ENCODE results near the gene ZNF628.

ZNF628 gene

DNA sequence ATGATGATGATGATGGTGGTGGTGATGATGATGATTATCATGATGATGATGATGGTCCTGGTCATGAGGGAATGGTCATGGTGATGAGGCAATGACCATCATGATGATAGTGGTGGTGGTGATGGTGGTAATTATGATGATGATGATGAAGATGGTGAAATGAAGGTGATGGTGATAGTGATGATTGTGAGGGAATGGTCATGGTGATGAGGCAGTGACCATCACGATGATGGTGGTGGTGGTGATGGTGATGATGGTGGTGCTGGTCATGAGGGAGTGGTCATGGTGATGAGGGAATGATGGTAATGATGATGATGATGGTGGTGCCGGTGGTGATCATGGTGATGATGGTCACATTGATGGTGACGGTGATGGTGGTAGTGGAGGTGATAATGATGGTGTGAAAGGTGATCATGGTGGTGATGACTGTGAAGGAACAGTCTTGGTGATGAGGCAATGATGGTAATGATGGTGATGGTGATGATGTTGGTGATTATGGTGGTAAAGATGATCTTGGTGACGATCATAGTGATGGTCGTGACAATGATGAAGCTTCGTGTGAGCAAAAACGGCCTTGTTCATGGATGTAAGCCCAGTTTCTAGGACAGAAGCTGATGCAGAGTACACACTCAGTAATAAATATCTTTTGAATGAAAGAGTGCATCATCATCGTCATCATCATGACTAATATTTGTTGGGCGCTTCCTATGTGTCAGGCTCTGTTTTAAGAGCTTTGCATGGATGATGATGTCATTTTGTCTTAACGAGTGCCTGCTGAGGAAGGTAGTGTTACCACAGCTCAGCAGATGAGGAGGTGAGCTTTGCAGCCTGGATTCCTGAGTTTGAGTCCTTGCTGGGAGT, 43.3 kb downstream of the ZNF628 start:
- Histone ChIP-seq H3K4me3 (no peak overlapping the region), H3K27ac (no peak overlapping the region)
- DNase-seq (ENCODE audit: low spot score), result no peak
- TF ChIP-seq CTCF (IDR thresholded peaks at IDR 0.05), result no peak

DNA sequence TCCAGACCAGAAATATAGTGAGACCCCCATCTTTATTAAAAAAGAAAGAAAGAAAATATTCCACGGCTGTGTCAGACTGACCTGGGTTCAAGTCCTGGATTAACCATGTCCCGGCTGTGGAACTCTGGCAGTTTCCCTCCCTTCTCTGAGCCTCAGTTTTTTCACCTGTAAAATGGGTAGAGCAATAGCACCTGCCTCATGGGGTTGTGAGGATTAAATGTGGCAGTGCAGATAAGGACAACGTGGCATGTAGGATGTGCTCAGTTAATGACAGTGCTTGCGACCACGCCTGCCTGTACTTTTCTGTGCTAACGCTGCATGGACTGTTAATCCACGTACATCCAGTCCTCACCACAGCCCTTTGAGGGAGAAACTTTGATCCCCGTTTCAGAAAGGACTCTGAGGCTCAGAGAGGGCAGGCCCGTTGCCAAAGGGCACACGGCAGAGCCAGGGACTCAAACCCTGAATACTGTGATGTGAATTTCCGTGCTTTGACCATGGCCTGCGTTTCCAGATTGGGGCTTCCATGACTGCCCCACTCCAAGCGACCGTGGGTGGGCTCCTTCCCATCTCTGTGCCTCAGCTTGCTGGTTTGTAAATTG, 44.4 kb downstream of the ZNF628 start:
- H3K27ac ChIP-seq, result no peak overlapping the region

DNA sequence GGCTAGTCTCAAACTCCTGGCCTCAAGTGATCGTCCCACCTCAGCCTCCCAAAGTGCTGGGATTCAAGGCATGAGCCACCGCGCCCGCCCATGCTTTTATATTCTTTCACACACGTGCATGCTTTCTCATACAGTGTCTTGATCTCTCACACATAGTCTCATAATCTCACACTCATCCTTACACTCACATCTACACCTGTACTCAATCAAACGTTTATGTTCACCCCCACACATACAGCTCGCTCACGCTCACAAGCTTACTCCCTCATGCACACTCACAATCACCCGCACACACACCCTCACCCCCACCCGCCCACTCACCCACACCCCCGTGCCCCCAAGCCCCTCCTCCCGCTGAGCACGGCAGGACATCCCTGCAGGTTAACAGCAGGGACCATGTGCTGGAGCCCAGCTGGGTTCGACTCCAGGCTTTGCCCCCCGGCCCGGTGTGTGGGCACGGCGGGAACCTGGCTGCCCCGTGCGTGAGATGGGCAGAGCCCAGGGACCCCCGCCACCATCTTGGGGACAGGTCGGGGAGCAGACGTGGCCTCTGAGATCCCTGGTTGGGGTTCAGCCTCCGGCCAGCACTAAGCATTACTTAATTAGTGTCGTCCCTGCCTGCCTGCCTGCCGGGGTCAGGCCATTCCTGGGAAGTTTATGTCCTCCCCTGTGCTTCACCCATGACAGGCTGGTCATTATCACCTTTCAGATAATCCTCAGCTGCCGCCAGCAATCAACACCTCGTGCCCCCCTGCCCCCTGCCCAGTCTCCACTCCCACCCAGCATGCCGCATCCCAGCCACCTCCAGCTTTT, 49.1 kb downstream of the ZNF628 start:
- TF ChIP-seq CTCF (IDR thresholded peaks at IDR 0.05), result no peak
- H3K4me3 ChIP-seq, result no peak overlapping the region
- no peak for DNase-seq (ENCODE audit: low spot score)
- H3K27ac ChIP-seq, result no peak overlapping the region

More for the DNA sequence above, 44.4 kb downstream of the ZNF628 start:
- no peak overlapping the region for H3K4me3 ChIP-seq
- DNase-seq (ENCODE audit: low spot score), result no peak
- TF ChIP-seq CTCF (IDR thresholded peaks at IDR 0.05), result no peak

GRCh38 chr19:55526216-55527196, 50.1 kb downstream of the ZNF628 start:
- H3K27ac ChIP-seq, result no peak overlapping the region
- no peak for DNase-seq (ENCODE audit: low spot score)
- no peak overlapping the region for H3K4me3 ChIP-seq
- TF ChIP-seq CTCF (IDR thresholded peaks at IDR 0.05), result no peak

GRCh38 chr19:55527197-55528029, 51.0 kb downstream of the ZNF628 start:
- no peak for DNase-seq (ENCODE audit: low spot score)
- H3K4me3 ChIP-seq, result no peak overlapping the region
- no peak overlapping the region for H3K27ac ChIP-seq
- TF ChIP-seq CTCF (IDR thresholded peaks at IDR 0.05), result no peak

Measured in coronary artery (tissue), 2 donors.